Ishikawa (cell line): ENCODE results near the gene RXRA.
A peak's percentile ranks its signal among the peaks of the same experiment; 100 is the strongest.

Experiments used
- CEBPB ChIP-seq: IDR thresholded peaks from 2 replicates; pipeline ENCODE4 v1.6.1; 2012
- EP300 ChIP-seq: IDR thresholded peaks from 2 replicates; pipeline ENCODE4 v1.6.1; 2012; ENCODE audit warnings: borderline replicate concordance
- FOXM1 ChIP-seq: IDR thresholded peaks from 2 replicates; pipeline ENCODE4 v1.6.1; 2012; ENCODE audit warnings: low read depth, borderline replicate concordance
- NFIC ChIP-seq: IDR thresholded peaks from 2 replicates; pipeline ENCODE4 v1.6.1; 2012
- RAD21 ChIP-seq: IDR thresholded peaks from 2 replicates; pipeline ENCODE4 v1.6.1; 2012; ENCODE audit warnings: low read depth
- TAF1 ChIP-seq: IDR thresholded peaks from 2 replicates; pipeline ENCODE4 v1.6.1; 2012; ENCODE audit warnings: low read depth, mild to moderate bottlenecking
- TCF12 ChIP-seq: IDR thresholded peaks from 2 replicates; pipeline ENCODE4 v1.6.1; 2012; ENCODE audit warnings: low read depth
- TEAD4 ChIP-seq: IDR thresholded peaks from 2 replicates; pipeline ENCODE4 v1.6.1; 2012
- ZBTB7A ChIP-seq: IDR thresholded peaks from 2 replicates; pipeline ENCODE4 v1.6.1; 2012; ENCODE audit warnings: low read depth
- TF ChIP-seq, protein P1 (sequence below): IDR thresholded peaks from 2 replicates; pipeline ENCODE4 v1.6.1; 2012

DNA sequence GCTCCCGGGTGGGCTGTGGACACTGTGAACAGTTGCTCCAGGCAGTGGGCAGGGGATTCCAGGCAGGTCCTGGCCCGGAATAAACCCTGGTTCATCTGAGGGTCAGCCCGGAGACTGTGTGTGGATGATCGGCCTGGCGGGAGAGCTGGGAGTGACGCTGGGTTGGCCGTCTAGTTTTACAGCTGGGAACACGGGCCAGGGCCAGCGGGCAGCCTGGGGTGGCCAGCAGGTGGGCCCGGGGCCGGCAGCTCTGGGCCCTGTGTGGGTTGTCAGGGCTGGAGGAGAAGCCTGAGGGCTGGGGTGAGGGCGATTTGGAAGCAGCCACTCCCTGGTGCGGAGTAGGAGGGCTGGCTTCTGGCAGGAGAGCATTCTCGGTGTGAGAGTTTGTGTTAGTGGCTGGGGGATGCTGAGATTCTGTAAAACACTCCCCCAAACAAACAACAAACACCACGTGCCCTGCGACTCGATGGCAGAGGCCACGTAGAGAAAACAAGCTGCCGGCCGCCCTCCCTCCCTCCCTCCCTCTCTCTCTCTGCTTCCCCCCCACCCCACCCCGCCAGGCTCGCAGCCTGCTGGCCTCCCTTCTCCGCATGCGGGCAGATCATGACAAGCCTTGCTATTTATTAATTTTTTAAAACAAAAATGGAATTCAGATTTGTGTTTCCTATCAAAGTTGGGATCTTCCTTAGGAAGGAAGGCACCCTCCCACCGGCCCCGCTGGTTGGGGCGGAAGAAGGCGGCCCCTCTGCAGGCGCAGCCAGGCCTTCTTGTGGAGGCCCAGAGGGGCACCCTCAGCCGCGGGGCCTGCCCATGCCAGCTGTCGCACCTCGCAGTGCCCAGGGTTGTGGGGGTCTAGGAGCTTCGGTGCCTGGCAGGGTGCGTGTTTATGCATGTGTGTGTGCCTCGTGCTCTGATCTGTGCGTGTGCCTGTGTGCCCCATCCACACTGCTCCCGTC is 49.5 kb downstream of the RXRA start:
- TF ChIP-seq NFIC (peak; percentile 46), FOXM1 (no peak), CEBPB (no peak), TEAD4 (no peak), TAF1 (no peak), ZBTB7A (0 out of 2 replicates have a peak, but pooled peaks have one; percentile 38), RAD21 (no peak), TCF12 (peak; percentile 60; the same call in 1 of the 2 replicates), EP300 (no peak)
- TF ChIP-seq, protein P1, sequence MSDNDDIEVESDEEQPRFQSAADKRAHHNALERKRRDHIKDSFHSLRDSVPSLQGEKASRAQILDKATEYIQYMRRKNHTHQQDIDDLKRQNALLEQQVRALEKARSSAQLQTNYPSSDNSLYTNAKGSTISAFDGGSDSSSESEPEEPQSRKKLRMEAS, result peak; percentile 23; the same call in 1 of the 2 replicates
